ENCODE results near the gene CACNA1E.

CACNA1E gene

DNA sequence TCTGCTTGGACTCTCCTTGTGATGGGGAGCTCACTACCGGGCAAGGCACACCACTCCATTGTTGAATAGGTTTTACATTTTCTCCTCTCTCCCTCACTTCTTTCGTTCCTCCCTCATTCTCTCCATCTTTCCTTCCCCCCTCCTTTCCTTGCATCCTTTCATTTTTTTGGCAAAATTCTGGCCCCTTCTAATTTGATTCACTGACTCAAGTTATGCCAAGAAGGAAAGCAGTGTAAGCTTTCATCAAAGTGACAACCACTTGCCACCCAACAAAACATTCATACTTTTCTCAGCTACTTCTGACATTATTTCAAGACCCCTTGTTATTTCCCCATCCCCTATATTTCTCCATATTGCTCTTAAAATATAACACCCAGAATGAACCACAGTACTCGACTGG lies 68.4 kb downstream of the CACNA1E start:
- no peak overlapping the region for H3K4ac ChIP-seq (ENCODE audit: low read length)
- H2BK15ac ChIP-seq (ENCODE audit: low read length), result no peak overlapping the region
- H3K9me3 ChIP-seq (replicated peaks in 1 of 2; ENCODE audit: control insufficient read depth in 2 of 2, insufficient read depth in 1 of 2, low read depth in 1 of 2, low read length in 2 of 2), result no peaks in the 10 kb centered on the region
- H2BK5ac ChIP-seq (ENCODE audit: low read length), result no peak overlapping the region
- no peak overlapping the region for H3K4me3 ChIP-seq (ENCODE audit: low read length in 2 of 2)
- no peak overlapping the region for H4K91ac ChIP-seq (ENCODE audit: low read depth, low read length, poor library complexity)
- H2AK5ac ChIP-seq (ENCODE audit: low read depth, low read length), result no peak overlapping the region
- no peaks in the 10 kb centered on the region for H3K36me3 ChIP-seq (replicated peaks in 1 of 2; ENCODE audit: control insufficient read depth in 2 of 2, insufficient read depth in 2 of 2, low read length in 2 of 2)
- 100% methylated on average over 1 of the region's 3 CpGs; no CpG with 5 or more reads in 1 of the 2 donors for WGBS, 2 donors (ENCODE audit: extremely low coverage in 2 of 2, insufficient read length in 2 of 2, insufficient replicate concordance in 1 of 2)
- no peaks in the 10 kb centered on the region for H3K27me3 ChIP-seq (ENCODE audit: control insufficient read depth in 3 of 3, insufficient read depth in 3 of 3, low read depth in 1 of 3, low read length in 3 of 3)
- H3K18ac ChIP-seq (ENCODE audit: low read length), result no peak overlapping the region
- no peak for DNase-seq (ENCODE audit: low spot score)
- no peak overlapping the region for H3K14ac ChIP-seq (ENCODE audit: low read length)
- H3K27ac ChIP-seq (replicated peaks; ENCODE audit: low read length), result no peak overlapping the region
- no peak overlapping the region for H3K9ac ChIP-seq (ENCODE audit: low read depth, low read length, poor library complexity)
- H2AFZ ChIP-seq (ENCODE audit: low read length), result no peak overlapping the region
- H2BK120ac ChIP-seq (ENCODE audit: low read depth, low read length), result no peak overlapping the region
- peaks cover 0 to 13% of the 10 kb centered on the region in 2 donors for H3K4me1 ChIP-seq (ENCODE audit: control insufficient read depth in 2 of 2, insufficient read depth in 1 of 2, low read depth in 1 of 2, low read length in 2 of 2)
- H4K8ac ChIP-seq (ENCODE audit: low read depth, low read length), result no peak overlapping the region
- H3K4me2 ChIP-seq (ENCODE audit: insufficient read depth, low read length, poor library complexity, severe bottlenecking), result no peak overlapping the region
- H2BK12ac ChIP-seq (ENCODE audit: low read length), result no peak overlapping the region
- H3K79me1 ChIP-seq (ENCODE audit: low read depth, low read length), result no peaks in the 10 kb centered on the region
- no peak overlapping the region for H3K23ac ChIP-seq (ENCODE audit: low read depth, low read length, poor library complexity)

DNA sequence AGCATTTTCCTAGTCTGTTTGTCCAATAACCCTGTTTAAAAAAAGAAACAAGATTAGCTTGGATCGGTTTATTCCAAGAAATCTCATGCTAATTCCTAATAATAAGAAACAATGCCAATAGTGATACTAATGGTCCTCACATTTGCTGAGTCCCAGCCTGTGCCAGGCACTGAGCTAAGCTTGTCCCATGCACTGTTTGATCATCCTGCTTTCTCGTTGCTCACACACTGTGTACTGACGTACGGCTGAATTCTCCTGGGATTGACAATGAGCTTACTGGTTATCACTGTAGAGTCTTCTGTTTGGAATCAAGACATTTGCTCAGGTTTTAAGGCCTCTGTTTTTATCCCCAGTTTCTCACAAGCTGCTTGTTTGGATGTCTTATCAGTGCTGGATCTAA lies 71.1 kb downstream of the CACNA1E start:
- Histone ChIP-seq H2BK120ac (ENCODE audit: low read depth, low read length) (no peak overlapping the region), H3K23ac (ENCODE audit: low read depth, low read length, poor library complexity) (no peak overlapping the region), H3K79me1 (ENCODE audit: low read depth, low read length) (no peaks in the 10 kb centered on the region), H4K8ac (ENCODE audit: low read depth, low read length) (no peak overlapping the region), H3K36me3 (replicated peaks in 1 of 2; ENCODE audit: control insufficient read depth in 2 of 2, insufficient read depth in 2 of 2, low read length in 2 of 2) (no peaks in the 10 kb centered on the region), H3K9me3 (replicated peaks in 1 of 2; ENCODE audit: control insufficient read depth in 2 of 2, insufficient read depth in 1 of 2, low read depth in 1 of 2, low read length in 2 of 2) (no peaks in the 10 kb centered on the region), H3K4me2 (ENCODE audit: insufficient read depth, low read length, poor library complexity, severe bottlenecking) (no peak overlapping the region), H3K4me1 (ENCODE audit: control insufficient read depth in 2 of 2, insufficient read depth in 1 of 2, low read depth in 1 of 2, low read length in 2 of 2) (peaks cover 0 to 16% of the 10 kb centered on the region in 2 donors), H4K91ac (ENCODE audit: low read depth, low read length, poor library complexity) (no peak overlapping the region), H2BK5ac (ENCODE audit: low read length) (no peak overlapping the region), H2AK5ac (ENCODE audit: low read depth, low read length) (no peak overlapping the region), H2BK12ac (ENCODE audit: low read length) (no peak overlapping the region), H3K18ac (ENCODE audit: low read length) (no peak overlapping the region), H2AFZ (ENCODE audit: low read length) (no peak overlapping the region), H3K4ac (ENCODE audit: low read length) (no peak overlapping the region), H3K27ac (replicated peaks; ENCODE audit: low read length) (no peak overlapping the region), H3K27me3 (ENCODE audit: control insufficient read depth in 3 of 3, insufficient read depth in 3 of 3, low read depth in 1 of 3, low read length in 3 of 3) (peaks cover 0 to 3% (median 0%) of the 10 kb centered on the region in 3 experiments), H3K9ac (ENCODE audit: low read depth, low read length, poor library complexity) (no peak overlapping the region), H3K4me3 (ENCODE audit: low read length in 2 of 2) (no peak overlapping the region), H3K14ac (ENCODE audit: low read length) (no peak overlapping the region), H2BK15ac (ENCODE audit: low read length) (no peak overlapping the region)
- no peak for DNase-seq (ENCODE audit: low spot score)
- WGBS, 2 donors (ENCODE audit: extremely low coverage in 2 of 2, insufficient read length in 2 of 2, insufficient replicate concordance in 1 of 2), result no CpG with 5 or more reads among the region's 4 CpGs

DNA sequence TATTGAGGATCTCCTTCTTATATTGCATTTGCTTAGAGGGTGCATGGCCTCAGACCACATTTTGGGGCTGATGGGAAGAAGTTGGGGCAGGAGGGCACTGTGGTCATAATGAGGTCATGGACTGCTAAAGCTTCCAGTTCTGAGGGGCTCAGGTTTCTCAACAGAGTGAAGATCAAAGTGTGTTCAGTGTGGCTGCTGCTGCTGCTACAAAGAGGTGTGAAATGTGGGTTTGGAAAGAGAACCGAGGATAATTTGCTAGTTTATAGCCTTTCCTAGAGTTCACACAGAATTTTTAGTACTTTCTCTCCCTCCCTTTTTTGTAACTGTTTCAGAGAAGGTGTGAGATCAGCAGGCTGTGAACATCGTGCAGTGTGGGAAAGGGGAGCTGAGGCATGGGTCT lies 73.3 kb downstream of the CACNA1E start:
- Histone ChIP-seq H2BK5ac (ENCODE audit: low read length) (no peak overlapping the region), H2BK120ac (ENCODE audit: low read depth, low read length) (no peak overlapping the region), H3K27ac (replicated peaks; ENCODE audit: low read length) (no peak overlapping the region), H3K4me3 (ENCODE audit: low read length in 2 of 2) (no peak overlapping the region), H2BK12ac (ENCODE audit: low read length) (no peak overlapping the region), H3K18ac (ENCODE audit: low read length) (no peak overlapping the region), H4K8ac (ENCODE audit: low read depth, low read length) (no peak overlapping the region), H3K14ac (ENCODE audit: low read length) (no peak overlapping the region), H3K4me1 (ENCODE audit: control insufficient read depth in 2 of 2, insufficient read depth in 1 of 2, low read depth in 1 of 2, low read length in 2 of 2) (peaks cover 0 to 6% of the 10 kb centered on the region in 2 donors), H2BK15ac (ENCODE audit: low read length) (no peak overlapping the region), H3K4ac (ENCODE audit: low read length) (no peak overlapping the region), H3K23ac (ENCODE audit: low read depth, low read length, poor library complexity) (no peak overlapping the region), H4K91ac (ENCODE audit: low read depth, low read length, poor library complexity) (no peak overlapping the region), H2AK5ac (ENCODE audit: low read depth, low read length) (no peak overlapping the region), H2AFZ (ENCODE audit: low read length) (no peak overlapping the region), H3K36me3 (replicated peaks in 1 of 2; ENCODE audit: control insufficient read depth in 2 of 2, insufficient read depth in 2 of 2, low read length in 2 of 2) (no peaks in the 10 kb centered on the region), H3K79me1 (ENCODE audit: low read depth, low read length) (no peaks in the 10 kb centered on the region), H3K9ac (ENCODE audit: low read depth, low read length, poor library complexity) (no peak overlapping the region), H3K9me3 (replicated peaks in 1 of 2; ENCODE audit: control insufficient read depth in 2 of 2, insufficient read depth in 1 of 2, low read depth in 1 of 2, low read length in 2 of 2) (no peaks in the 10 kb centered on the region), H3K27me3 (ENCODE audit: control insufficient read depth in 3 of 3, insufficient read depth in 3 of 3, low read depth in 1 of 3, low read length in 3 of 3) (peaks cover 0 to 3% (median 0%) of the 10 kb centered on the region in 3 experiments), H3K4me2 (ENCODE audit: insufficient read depth, low read length, poor library complexity, severe bottlenecking) (no peak overlapping the region)
- WGBS, 2 donors (ENCODE audit: extremely low coverage in 2 of 2, insufficient read length in 2 of 2, insufficient replicate concordance in 1 of 2), result no CpG with 5 or more reads among the region's 2 CpGs
- DNase-seq (ENCODE audit: low spot score), result no peak

DNA sequence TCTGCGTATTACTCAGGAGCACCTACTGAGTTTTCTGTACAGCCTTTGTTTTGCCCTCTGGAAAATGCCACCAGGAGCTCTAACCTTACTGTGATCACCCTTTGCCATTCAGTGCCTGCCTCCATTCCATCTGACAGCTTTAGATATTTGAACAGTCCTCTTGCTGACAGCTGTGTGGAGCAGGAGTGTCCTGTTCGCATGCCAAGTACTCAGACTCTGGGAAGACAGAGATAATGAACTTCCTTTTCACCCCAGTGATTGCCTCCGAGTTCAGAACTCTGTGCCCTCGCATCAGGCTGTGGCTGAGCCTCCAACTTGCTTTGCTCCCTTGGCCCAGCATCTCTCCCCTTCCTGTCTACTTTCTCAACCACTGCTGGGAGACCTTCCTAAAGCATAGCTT lies 74.0 kb downstream of the CACNA1E start:
- Histone ChIP-seq H2BK15ac (ENCODE audit: low read length) (no peak overlapping the region), H2AK5ac (ENCODE audit: low read depth, low read length) (no peak overlapping the region), H3K4me3 (ENCODE audit: low read length in 2 of 2) (no peak overlapping the region), H3K79me1 (ENCODE audit: low read depth, low read length) (no peaks in the 10 kb centered on the region), H3K18ac (ENCODE audit: low read length) (no peak overlapping the region), H3K14ac (ENCODE audit: low read length) (no peak overlapping the region), H3K9me3 (replicated peaks in 1 of 2; ENCODE audit: control insufficient read depth in 2 of 2, insufficient read depth in 1 of 2, low read depth in 1 of 2, low read length in 2 of 2) (no peaks in the 10 kb centered on the region), H2BK120ac (ENCODE audit: low read depth, low read length) (no peak overlapping the region), H2BK12ac (ENCODE audit: low read length) (no peak overlapping the region), H2AFZ (ENCODE audit: low read length) (no peak overlapping the region), H3K36me3 (replicated peaks in 1 of 2; ENCODE audit: control insufficient read depth in 2 of 2, insufficient read depth in 2 of 2, low read length in 2 of 2) (no peaks in the 10 kb centered on the region), H3K23ac (ENCODE audit: low read depth, low read length, poor library complexity) (no peak overlapping the region), H3K4ac (ENCODE audit: low read length) (no peak overlapping the region), H3K4me1 (ENCODE audit: control insufficient read depth in 2 of 2, insufficient read depth in 1 of 2, low read depth in 1 of 2, low read length in 2 of 2) (peaks cover 0 to 6% of the 10 kb centered on the region in 2 donors), H3K27ac (replicated peaks; ENCODE audit: low read length) (no peak overlapping the region), H4K8ac (ENCODE audit: low read depth, low read length) (no peak overlapping the region), H3K9ac (ENCODE audit: low read depth, low read length, poor library complexity) (no peak overlapping the region), H3K4me2 (ENCODE audit: insufficient read depth, low read length, poor library complexity, severe bottlenecking) (no peak overlapping the region), H4K91ac (ENCODE audit: low read depth, low read length, poor library complexity) (no peak overlapping the region), H2BK5ac (ENCODE audit: low read length) (no peak overlapping the region), H3K27me3 (ENCODE audit: control insufficient read depth in 3 of 3, insufficient read depth in 3 of 3, low read depth in 1 of 3, low read length in 3 of 3) (peaks cover 0 to 3% (median 0%) of the 10 kb centered on the region in 3 experiments)
- no CpG with 5 or more reads among the region's 4 CpGs for WGBS, 2 donors (ENCODE audit: extremely low coverage in 2 of 2, insufficient read length in 2 of 2, insufficient replicate concordance in 1 of 2)
- no peak for DNase-seq (ENCODE audit: low spot score)

Data from neuronal stem cell (in vitro differentiated cells).